K562 (cell line): ENCODE measurements around the gene DCTN1. TPM values are rescaled to one million over a fixed set of nuclear protein-coding genes. Genes with fewer than 3 reads are reported as not detected.
A peak's percentile ranks its signal among the peaks of the same experiment; 100 is the strongest.

Source experiments
- BACH1 ChIP-seq: fragments of 200-800 bp; sonication (Bioruptor generic); IDR thresholded peaks from 2 replicates; pipeline ENCODE4 v1.6.1; 2016; ENCODE audit warnings: missing genetic modification characterization, missing compliant biosample characterization
- ESRRA ChIP-seq: fragments of 450-650 bp; IDR thresholded peaks from 2 replicates; pipeline ENCODE4 v1.6.1; 2014; ENCODE audit warnings: low read depth, mild to moderate bottlenecking, moderate library complexity, borderline replicate concordance
- HDGF ChIP-seq: fragments of 450-650 bp; IDR thresholded peaks from 2 replicates; pipeline ENCODE4 v1.6.1; 2016
- SIN3A ChIP-seq, 2 experiments: fragments of 150-350 bp in 1 of 2; IDR thresholded peaks; 2 replicates each; pipeline ENCODE4 v1.6.1; 2011 to 2016; ENCODE audit warnings: borderline replicate concordance in 2 of 2, low read depth in 2 of 2, low read length in 2 of 2, mild to moderate bottlenecking in 2 of 2, moderate library complexity in 2 of 2; ENCODE audit not compliant: control insufficient read depth in 1 of 2
- SOX6 ChIP-seq: fragments of 450-650 bp; IDR thresholded peaks from 2 replicates; pipeline ENCODE4 v1.6.1; 2014; ENCODE audit warnings: mild to moderate bottlenecking
- ZNF324 ChIP-seq: fragments of 250-450 bp; sonication (Bioruptor Pico); IDR thresholded peaks from 2 replicates; pipeline ENCODE4 v1.4.0; 2020; ENCODE audit warnings: mild to moderate bottlenecking
- ZNF785 ChIP-seq: fragments of 250-450 bp; sonication (Bioruptor Pico); IDR thresholded peaks from 2 replicates; pipeline ENCODE4 v1.4.0; 2020; ENCODE audit warnings: mild to moderate bottlenecking
- polyA plus RNA-seq, 8 experiments: library from polyadenylated mRNA; depleted of rRNA in 4 of 8; stranded (reverse) in 5 of 8; unstranded in 3 of 8; fragments of >200 nt; fragmentation: Nextera tagmentation in 2 of 8; fragmentation: Illumina TruSeq in 1 of 8; extraction: Ambion mirVana in 2 of 8; extraction: Trizol in 1 of 8; gene quantifications; 2 replicates each; pipeline versions ENCODE4 v1.2.1 to v1.2.3, GENCODE V29; 2011 to 2014; ENCODE audit warnings: inconsistent platforms in 1 of 8, missing spikeins in 1 of 8
- total RNA-seq, 7 experiments: library from RNA; depleted of rRNA in 6 of 7; stranded (reverse); fragments of >200 nt in 6 of 7; fragmentation: Illumina TruSeq in 2 of 7; extraction: Trizol in 2 of 7; gene quantifications; 2 replicates each; pipeline versions ENCODE4 v1.2.1 to v1.2.3, GENCODE V29; 2011 to 2021; ENCODE audit warnings: low replicate concordance in 1 of 7
- TF ChIP-seq, protein P1 (sequence below): IDR thresholded peaks from 2 replicates; pipeline ENCODE4 v1.6.1; 2016; ENCODE audit warnings: missing genetic modification characterization, missing compliant biosample characterization
- TF ChIP-seq, protein P2 (sequence below): IDR thresholded peaks from 2 replicates; pipeline ENCODE4 v1.6.1; 2011; ENCODE audit warnings: borderline replicate concordance, low read depth, mild to moderate bottlenecking, moderate library complexity, low read length; ENCODE audit not compliant: insufficient read depth, poor library complexity, severe bottlenecking
- TF ChIP-seq, protein P3 (sequence below), 3 experiments: fragments of 200-800 bp in 1 of 3; fragments of 250-450 bp in 1 of 3; fragments of 450-650 bp in 1 of 3; sonication (Bioruptor Pico) in 1 of 3; sonication (Bioruptor generic) in 1 of 3; formaldehyde crosslinking in 1 of 3; IDR thresholded peaks; 2 replicates each; pipeline versions ENCODE4 v1.6.1 to v1.8.0; 2016 to 2022; ENCODE audit warnings: mild to moderate bottlenecking in 2 of 3, missing genetic modification characterization in 2 of 3, missing compliant biosample characterization in 1 of 3, moderate library complexity in 1 of 3
- TF ChIP-seq, protein P4 (sequence below): fragments of 250-450 bp; sonication (Bioruptor Pico); IDR thresholded peaks from 2 replicates; pipeline ENCODE4 v1.4.0; 2020; ENCODE audit warnings: mild to moderate bottlenecking, moderate library complexity
- TF ChIP-seq, protein P5 (sequence below): fragments of 450-650 bp; IDR thresholded peaks from 2 replicates; pipeline ENCODE4 v1.6.1; 2014; ENCODE audit warnings: low read depth, mild to moderate bottlenecking, moderate library complexity, borderline replicate concordance

DCTN1 gene
- total and polyA plus RNA-seq, 9 of the 15 experiments (the other 6 are each of a cell fraction or from before 2014, with no cell fraction given) = 23.9 to 71.7 (median 45.0) TPM

DNA sequence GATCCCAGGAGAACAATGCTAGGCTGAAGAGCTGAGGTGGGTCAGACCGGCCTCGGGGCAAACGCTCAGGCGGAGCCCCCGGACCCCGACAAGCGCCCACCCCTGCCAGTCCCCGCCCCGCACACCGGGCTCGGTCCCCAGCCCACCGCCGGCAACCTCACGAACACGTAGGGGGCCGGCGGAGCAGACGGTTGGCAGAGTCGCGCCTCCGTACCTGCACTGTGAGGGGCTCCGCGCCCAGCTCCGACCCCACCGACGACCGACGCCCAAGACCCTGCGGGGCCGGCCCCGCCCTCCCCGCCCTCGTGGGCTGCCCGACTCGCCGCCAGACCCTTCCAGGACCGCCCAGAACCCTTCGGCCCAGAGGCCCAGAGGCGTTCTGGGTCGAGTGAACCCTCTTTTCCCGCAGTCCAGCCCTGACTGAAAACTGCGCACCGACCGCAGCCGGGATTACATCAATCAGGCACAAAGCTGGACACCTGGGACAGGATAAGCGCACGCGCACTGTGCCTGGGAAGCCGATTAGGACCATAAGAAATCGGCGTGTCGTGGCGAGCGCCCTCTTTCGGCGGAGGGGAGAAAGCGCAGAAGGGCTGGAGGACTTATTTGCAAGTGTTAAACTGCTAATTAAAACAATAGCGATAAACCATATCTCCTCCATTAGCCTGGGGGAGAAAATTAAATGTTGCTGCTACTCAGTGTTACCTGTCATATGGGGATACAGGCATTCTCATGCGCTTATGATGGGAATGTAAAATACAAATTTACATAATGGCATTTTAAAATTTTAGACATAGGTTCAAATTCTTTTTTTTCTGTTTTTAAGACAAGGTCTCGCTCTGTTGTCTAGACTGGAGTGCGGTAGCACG lies 11.7 kb upstream of the DCTN1 start (continued):
- TF ChIP-seq, protein P1, sequence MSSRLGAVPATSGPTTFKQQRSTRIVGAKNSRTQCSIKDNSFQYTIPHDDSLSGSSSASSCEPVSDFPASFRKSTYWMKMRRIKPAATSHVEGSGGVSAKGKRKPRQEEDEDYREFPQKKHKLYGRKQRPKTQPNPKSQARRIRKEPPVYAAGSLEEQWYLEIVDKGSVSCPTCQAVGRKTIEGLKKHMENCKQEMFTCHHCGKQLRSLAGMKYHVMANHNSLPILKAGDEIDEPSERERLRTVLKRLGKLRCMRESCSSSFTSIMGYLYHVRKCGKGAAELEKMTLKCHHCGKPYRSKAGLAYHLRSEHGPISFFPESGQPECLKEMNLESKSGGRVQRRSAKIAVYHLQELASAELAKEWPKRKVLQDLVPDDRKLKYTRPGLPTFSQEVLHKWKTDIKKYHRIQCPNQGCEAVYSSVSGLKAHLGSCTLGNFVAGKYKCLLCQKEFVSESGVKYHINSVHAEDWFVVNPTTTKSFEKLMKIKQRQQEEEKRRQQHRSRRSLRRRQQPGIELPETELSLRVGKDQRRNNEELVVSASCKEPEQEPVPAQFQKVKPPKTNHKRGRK (tag) = no peak
- TF ChIP-seq, protein P2, sequence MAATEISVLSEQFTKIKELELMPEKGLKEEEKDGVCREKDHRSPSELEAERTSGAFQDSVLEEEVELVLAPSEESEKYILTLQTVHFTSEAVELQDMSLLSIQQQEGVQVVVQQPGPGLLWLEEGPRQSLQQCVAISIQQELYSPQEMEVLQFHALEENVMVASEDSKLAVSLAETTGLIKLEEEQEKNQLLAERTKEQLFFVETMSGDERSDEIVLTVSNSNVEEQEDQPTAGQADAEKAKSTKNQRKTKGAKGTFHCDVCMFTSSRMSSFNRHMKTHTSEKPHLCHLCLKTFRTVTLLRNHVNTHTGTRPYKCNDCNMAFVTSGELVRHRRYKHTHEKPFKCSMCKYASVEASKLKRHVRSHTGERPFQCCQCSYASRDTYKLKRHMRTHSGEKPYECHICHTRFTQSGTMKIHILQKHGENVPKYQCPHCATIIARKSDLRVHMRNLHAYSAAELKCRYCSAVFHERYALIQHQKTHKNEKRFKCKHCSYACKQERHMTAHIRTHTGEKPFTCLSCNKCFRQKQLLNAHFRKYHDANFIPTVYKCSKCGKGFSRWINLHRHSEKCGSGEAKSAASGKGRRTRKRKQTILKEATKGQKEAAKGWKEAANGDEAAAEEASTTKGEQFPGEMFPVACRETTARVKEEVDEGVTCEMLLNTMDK = peak; percentile 38
- TF ChIP-seq ESRRA (peak; percentile 31; the same call in 1 of the 2 replicates), BACH1 (no peak), SOX6 (peak; percentile 73), ZNF324 (CRISPR knock-in tag) (no peak), SIN3A (IDR thresholded peaks at IDR 0.05; ENCODE audit: borderline replicate concordance in 2 of 2, control insufficient read depth in 1 of 2, low read depth in 2 of 2, low read length in 2 of 2) (peak; percentile 41 to 55; a peak in 1 of 4 replicates), ZNF785 (CRISPR knock-in tag) (no peak), HDGF (peak; percentile 53; the same call in 1 of the 2 replicates)
- TF ChIP-seq, protein P3, sequence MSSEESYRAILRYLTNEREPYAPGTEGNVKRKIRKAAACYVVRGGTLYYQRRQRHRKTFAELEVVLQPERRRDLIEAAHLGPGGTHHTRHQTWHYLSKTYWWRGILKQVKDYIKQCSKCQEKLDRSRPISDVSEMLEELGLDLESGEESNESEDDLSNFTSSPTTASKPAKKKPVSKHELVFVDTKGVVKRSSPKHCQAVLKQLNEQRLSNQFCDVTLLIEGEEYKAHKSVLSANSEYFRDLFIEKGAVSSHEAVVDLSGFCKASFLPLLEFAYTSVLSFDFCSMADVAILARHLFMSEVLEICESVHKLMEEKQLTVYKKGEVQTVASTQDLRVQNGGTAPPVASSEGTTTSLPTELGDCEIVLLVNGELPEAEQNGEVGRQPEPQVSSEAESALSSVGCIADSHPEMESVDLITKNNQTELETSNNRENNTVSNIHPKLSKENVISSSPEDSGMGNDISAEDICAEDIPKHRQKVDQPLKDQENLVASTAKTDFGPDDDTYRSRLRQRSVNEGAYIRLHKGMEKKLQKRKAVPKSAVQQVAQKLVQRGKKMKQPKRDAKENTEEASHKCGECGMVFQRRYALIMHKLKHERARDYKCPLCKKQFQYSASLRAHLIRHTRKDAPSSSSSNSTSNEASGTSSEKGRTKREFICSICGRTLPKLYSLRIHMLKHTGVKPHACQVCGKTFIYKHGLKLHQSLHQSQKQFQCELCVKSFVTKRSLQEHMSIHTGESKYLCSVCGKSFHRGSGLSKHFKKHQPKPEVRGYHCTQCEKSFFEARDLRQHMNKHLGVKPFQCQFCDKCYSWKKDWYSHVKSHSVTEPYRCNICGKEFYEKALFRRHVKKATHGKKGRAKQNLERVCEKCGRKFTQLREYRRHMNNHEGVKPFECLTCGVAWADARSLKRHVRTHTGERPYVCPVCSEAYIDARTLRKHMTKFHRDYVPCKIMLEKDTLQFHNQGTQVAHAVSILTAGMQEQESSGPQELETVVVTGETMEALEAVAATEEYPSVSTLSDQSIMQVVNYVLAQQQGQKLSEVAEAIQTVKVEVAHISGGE (CRISPR knock-in tag; IDR thresholded peaks at IDR 0.05) = peak in 1 of 3 experiments; percentile 51; a peak in 1 of 6 replicates
- TF ChIP-seq, protein P4, sequence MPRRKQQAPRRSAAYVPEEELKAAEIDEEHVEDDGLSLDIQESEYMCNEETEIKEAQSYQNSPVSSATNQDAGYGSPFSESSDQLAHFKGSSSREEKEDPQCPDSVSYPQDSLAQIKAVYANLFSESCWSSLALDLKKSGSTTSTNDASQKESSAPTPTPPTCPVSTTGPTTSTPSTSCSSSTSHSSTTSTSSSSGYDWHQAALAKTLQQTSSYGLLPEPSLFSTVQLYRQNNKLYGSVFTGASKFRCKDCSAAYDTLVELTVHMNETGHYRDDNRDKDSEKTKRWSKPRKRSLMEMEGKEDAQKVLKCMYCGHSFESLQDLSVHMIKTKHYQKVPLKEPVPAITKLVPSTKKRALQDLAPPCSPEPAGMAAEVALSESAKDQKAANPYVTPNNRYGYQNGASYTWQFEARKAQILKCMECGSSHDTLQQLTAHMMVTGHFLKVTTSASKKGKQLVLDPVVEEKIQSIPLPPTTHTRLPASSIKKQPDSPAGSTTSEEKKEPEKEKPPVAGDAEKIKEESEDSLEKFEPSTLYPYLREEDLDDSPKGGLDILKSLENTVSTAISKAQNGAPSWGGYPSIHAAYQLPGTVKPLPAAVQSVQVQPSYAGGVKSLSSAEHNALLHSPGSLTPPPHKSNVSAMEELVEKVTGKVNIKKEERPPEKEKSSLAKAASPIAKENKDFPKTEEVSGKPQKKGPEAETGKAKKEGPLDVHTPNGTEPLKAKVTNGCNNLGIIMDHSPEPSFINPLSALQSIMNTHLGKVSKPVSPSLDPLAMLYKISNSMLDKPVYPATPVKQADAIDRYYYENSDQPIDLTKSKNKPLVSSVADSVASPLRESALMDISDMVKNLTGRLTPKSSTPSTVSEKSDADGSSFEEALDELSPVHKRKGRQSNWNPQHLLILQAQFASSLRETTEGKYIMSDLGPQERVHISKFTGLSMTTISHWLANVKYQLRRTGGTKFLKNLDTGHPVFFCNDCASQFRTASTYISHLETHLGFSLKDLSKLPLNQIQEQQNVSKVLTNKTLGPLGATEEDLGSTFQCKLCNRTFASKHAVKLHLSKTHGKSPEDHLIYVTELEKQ (CRISPR knock-in tag) = no peak
- TF ChIP-seq, protein P5, sequence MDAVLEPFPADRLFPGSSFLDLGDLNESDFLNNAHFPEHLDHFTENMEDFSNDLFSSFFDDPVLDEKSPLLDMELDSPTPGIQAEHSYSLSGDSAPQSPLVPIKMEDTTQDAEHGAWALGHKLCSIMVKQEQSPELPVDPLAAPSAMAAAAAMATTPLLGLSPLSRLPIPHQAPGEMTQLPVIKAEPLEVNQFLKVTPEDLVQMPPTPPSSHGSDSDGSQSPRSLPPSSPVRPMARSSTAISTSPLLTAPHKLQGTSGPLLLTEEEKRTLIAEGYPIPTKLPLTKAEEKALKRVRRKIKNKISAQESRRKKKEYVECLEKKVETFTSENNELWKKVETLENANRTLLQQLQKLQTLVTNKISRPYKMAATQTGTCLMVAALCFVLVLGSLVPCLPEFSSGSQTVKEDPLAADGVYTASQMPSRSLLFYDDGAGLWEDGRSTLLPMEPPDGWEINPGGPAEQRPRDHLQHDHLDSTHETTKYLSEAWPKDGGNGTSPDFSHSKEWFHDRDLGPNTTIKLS = peak; percentile 53; the same call in 1 of the 2 replicates
